IPS-NIHi7 (cell line): ENCODE results near the gene ARHGAP42.
"Not testable (repeated sequence)": the region's sequence is repeated elsewhere in the genome, so short reads cannot be mapped to it uniquely, and the experiment has no call there.

Experiments used
- DNase-seq: peaks from one replicate; pipeline ENCODE4 v3.0.0; 2012; ENCODE audit warnings: mixed read lengths; ENCODE audit errors: extremely low spot score

The ARHGAP42 gene

GRCh38 chr11:100872951-100873740 is 186.1 kb downstream of the ARHGAP42 start:
- DNase-seq: no peak

- no peak for DNase-seq
Measured at GRCh38 chr11:100874203-100874602, 187.1 kb downstream of the ARHGAP42 start.

- DNase-seq: no peak
Measured at GRCh38 chr11:100875521-100875869, 188.4 kb downstream of the ARHGAP42 start.

- peak; percentile 38 for DNase-seq
Measured at GRCh38 chr11:100876815-100877520, 189.9 kb downstream of the ARHGAP42 start.

GRCh38 chr11:100878474-100878873 is 191.4 kb downstream of the ARHGAP42 start:
- no peak for DNase-seq

- no peak for DNase-seq
Measured at GRCh38 chr11:100882957-100883356, 195.9 kb downstream of the ARHGAP42 start.

GRCh38 chr11:100883830-100884229 is 196.7 kb downstream of the ARHGAP42 start:
- DNase-seq: no peak

- DNase-seq: no peak
Measured at GRCh38 chr11:100887659-100888058, 200.6 kb downstream of the ARHGAP42 start.

GRCh38 chr11:100888836-100889235 is 201.7 kb downstream of the ARHGAP42 start:
- DNase-seq: no peak

GRCh38 chr11:100889758-100890157 is 202.7 kb downstream of the ARHGAP42 start:
- DNase-seq: no peak

GRCh38 chr11:100890789-100891188 is 203.7 kb downstream of the ARHGAP42 start:
- DNase-seq: peak; percentile 54

- no peak for DNase-seq
Measured at GRCh38 chr11:100892886-100893285, 205.8 kb downstream of the ARHGAP42 start.

- DNase-seq: no peak
Measured at GRCh38 chr11:100895449-100895848, 208.4 kb downstream of the ARHGAP42 start.

GRCh38 chr11:100895976-100896375 is 208.9 kb downstream of the ARHGAP42 start:
- DNase-seq: not testable (repeated sequence)

GRCh38 chr11:100901471-100901870 is 214.4 kb downstream of the ARHGAP42 start:
- DNase-seq: not testable (repeated sequence)

- no peak for DNase-seq
Measured at GRCh38 chr11:100902454-100903141, 215.5 kb downstream of the ARHGAP42 start.

GRCh38 chr11:100903284-100903683 is 216.2 kb downstream of the ARHGAP42 start:
- no peak for DNase-seq

GRCh38 chr11:100905684-100906083 is 218.6 kb downstream of the ARHGAP42 start:
- DNase-seq: no peak

GRCh38 chr11:100908746-100909145 is 221.7 kb downstream of the ARHGAP42 start:
- DNase-seq: no peak

GRCh38 chr11:100910808-100911207 is 223.7 kb downstream of the ARHGAP42 start:
- DNase-seq: no peak

- DNase-seq: peak; percentile 29
Measured at GRCh38 chr11:100914415-100915110, 227.5 kb downstream of the ARHGAP42 start.
